HG02852 (cell line): ENCODE data around the gene ATXN7L3B.

Source experiments
- ATAC-seq: cut with Tn5 transposase; IDR thresholded peaks from one replicate; pipeline ENCODE4 v1.9.1; 2021; ENCODE audit warnings: mild to moderate bottlenecking, moderate library complexity; ENCODE audit not compliant: unreplicated experiment

ATXN7L3B gene

GRCh38 chr12:74547249-74547648 is 9.6 kb downstream of the ATXN7L3B start:
- no peak for ATAC-seq

- ATAC-seq = no peak
Observed at GRCh38 chr12:74551291-74551690, 13.7 kb downstream of the ATXN7L3B start.

- no peak for ATAC-seq
Observed at GRCh38 chr12:74552201-74552600, 14.6 kb downstream of the ATXN7L3B start.

GRCh38 chr12:74559728-74560127 is 22.1 kb downstream of the ATXN7L3B start:
- ATAC-seq = no peak

- ATAC-seq = no peak
Observed at GRCh38 chr12:74563927-74564326, 26.3 kb downstream of the ATXN7L3B start.

GRCh38 chr12:74578486-74578885 is 40.9 kb downstream of the ATXN7L3B start:
- no peak for ATAC-seq

GRCh38 chr12:74579446-74579845 is 41.8 kb downstream of the ATXN7L3B start:
- no peak for ATAC-seq

GRCh38 chr12:74579981-74580380 is 42.3 kb downstream of the ATXN7L3B start:
- ATAC-seq = no peak

- ATAC-seq = no peak
Observed at GRCh38 chr12:74581439-74581838, 43.8 kb downstream of the ATXN7L3B start.

GRCh38 chr12:74584483-74585062 is 46.9 kb downstream of the ATXN7L3B start:
- ATAC-seq = no peak

GRCh38 chr12:74586251-74586650 is 48.6 kb downstream of the ATXN7L3B start:
- no peak for ATAC-seq
